Endothelial cell (in vitro differentiated cells): Measurements from ENCODE around the gene CNKSR1. TPM values are rescaled to one million over a fixed set of nuclear protein-coding genes. Genes with fewer than 3 reads are reported as not detected.

Source experiments
- DNase-seq: peaks from one replicate; pipeline ENCODE4 v3.0.0; 2021; ENCODE audit warnings: low spot score
- H3K27ac Mint-ChIP-seq: one replicate; pipeline ENCODE4 v1.8.0; 2021; ENCODE audit warnings: mixed read lengths, inconsistent platforms; ENCODE audit not compliant: unreplicated experiment
- H3K27me3 Mint-ChIP-seq: one replicate; pipeline ENCODE4 v1.8.0; 2021; ENCODE audit warnings: mild to moderate bottlenecking, moderate library complexity, mixed read lengths, inconsistent platforms; ENCODE audit not compliant: unreplicated experiment
- H3K36me3 Mint-ChIP-seq: one replicate; pipeline ENCODE4 v1.8.0; 2021; ENCODE audit warnings: mild to moderate bottlenecking, low read depth, mixed read lengths, inconsistent platforms; ENCODE audit not compliant: unreplicated experiment
- H3K4me1 Mint-ChIP-seq: one replicate; pipeline ENCODE4 v1.8.0; 2021; ENCODE audit warnings: mild to moderate bottlenecking, mixed read lengths, inconsistent platforms; ENCODE audit not compliant: unreplicated experiment
- H3K4me3 Mint-ChIP-seq: one replicate; pipeline ENCODE4 v1.8.0; 2021; ENCODE audit warnings: mild to moderate bottlenecking, mixed read lengths, inconsistent platforms; ENCODE audit not compliant: unreplicated experiment
- H3K9me3 Mint-ChIP-seq: one replicate; pipeline ENCODE4 v1.8.0; 2021; ENCODE audit warnings: mixed read lengths, inconsistent platforms; ENCODE audit not compliant: unreplicated experiment
- CTCF ChIP-seq: fragments of 200-600 bp; sonication (generic); IDR thresholded peaks from one replicate; pipeline ENCODE4 v1.5.0; 2021; ENCODE audit warnings: antibody characterized with exemption; ENCODE audit not compliant: unreplicated experiment
- total RNA-seq: library from RNA; stranded (reverse); fragmentation: NEBNext Ultra II Directional; extraction: Animal tissue kit (Norgen Biotek cat#: 25700); gene quantifications from one replicate; pipeline ENCODE4 v1.2.1, GENCODE V29; 2021; ENCODE audit not compliant: unreplicated experiment

CNKSR1 gene
- total RNA-seq, 1 donor from 2014 or later: 10.0 TPM

GRCh38 chr1:26156285-26157038 is 20.8 kb upstream of the CNKSR1 start:
- no peak overlapping the region for H3K27ac Mint-ChIP-seq
- H3K9me3 Mint-ChIP-seq: no peaks in the 10 kb centered on the region
- peaks cover 18% of the 10 kb centered on the region for H3K27me3 Mint-ChIP-seq
- no peaks in the 10 kb centered on the region for H3K36me3 Mint-ChIP-seq
- TF ChIP-seq CTCF: no peak
- H3K4me1 Mint-ChIP-seq: peaks cover 50% of the 10 kb centered on the region
- H3K4me3 Mint-ChIP-seq: peak overlapping the region; percentile 79
- peak; percentile 61 for DNase-seq

- H3K27ac Mint-ChIP-seq: no peak overlapping the region
Measured at GRCh38 chr1:26158271-26158907, 18.9 kb upstream of the CNKSR1 start.

GRCh38 chr1:26158908-26159742 is 18.2 kb upstream of the CNKSR1 start, which contains the start of gene FAM110D:
Gene FAM110D, plus strand, starts transcription at chr1:26159079. Its CDS starts 2,213 bp downstream, at chr1:26161292.
- H3K36me3 Mint-ChIP-seq: peaks cover 3% of the 10 kb centered on the region
- peaks cover 19% of the 10 kb centered on the region for H3K27me3 Mint-ChIP-seq
- peak; percentile 50 for DNase-seq
- H3K9me3 Mint-ChIP-seq: no peaks in the 10 kb centered on the region
- H3K27ac Mint-ChIP-seq: peak within 1 kb of the TSS; percentile 52
- peaks cover 59% of the 10 kb centered on the region for H3K4me1 Mint-ChIP-seq
- H3K4me3 Mint-ChIP-seq: peak within 1 kb of the TSS; percentile 92
- TF ChIP-seq CTCF: no peak

More at GRCh38 chr1:26158271-26158907, 18.9 kb upstream of the CNKSR1 start:
- Mint-ChIP-seq H3K27me3 (peaks cover 21% of the 10 kb centered on the region), H3K4me3 (peak overlapping the region; percentile 92), H3K36me3 (no peaks in the 10 kb centered on the region), H3K9me3 (no peaks in the 10 kb centered on the region), H3K4me1 (peaks cover 55% of the 10 kb centered on the region)
- no peak for DNase-seq
- TF ChIP-seq CTCF: no peak

- no peak for DNase-seq
- H3K36me3 Mint-ChIP-seq: peaks cover 3% of the 10 kb centered on the region
- H3K27ac Mint-ChIP-seq: peak overlapping the region; percentile 52
- H3K27me3 Mint-ChIP-seq: peaks cover 19% of the 10 kb centered on the region
- peaks cover 60% of the 10 kb centered on the region for H3K4me1 Mint-ChIP-seq
- H3K9me3 Mint-ChIP-seq: no peaks in the 10 kb centered on the region
- TF ChIP-seq CTCF: no peak
- H3K4me3 Mint-ChIP-seq: peak overlapping the region; percentile 92
Measured at GRCh38 chr1:26159743-26160039, 17.6 kb upstream of the CNKSR1 start.
